HG03280 (cell line): ENCODE results near the gene RANBP3.

Experiments used
- ATAC-seq: cut with Tn5 transposase; IDR thresholded peaks from one replicate; pipeline ENCODE4 v1.9.1; 2021; ENCODE audit warnings: mild to moderate bottlenecking, moderate library complexity; ENCODE audit not compliant: unreplicated experiment

RANBP3 gene

DNA sequence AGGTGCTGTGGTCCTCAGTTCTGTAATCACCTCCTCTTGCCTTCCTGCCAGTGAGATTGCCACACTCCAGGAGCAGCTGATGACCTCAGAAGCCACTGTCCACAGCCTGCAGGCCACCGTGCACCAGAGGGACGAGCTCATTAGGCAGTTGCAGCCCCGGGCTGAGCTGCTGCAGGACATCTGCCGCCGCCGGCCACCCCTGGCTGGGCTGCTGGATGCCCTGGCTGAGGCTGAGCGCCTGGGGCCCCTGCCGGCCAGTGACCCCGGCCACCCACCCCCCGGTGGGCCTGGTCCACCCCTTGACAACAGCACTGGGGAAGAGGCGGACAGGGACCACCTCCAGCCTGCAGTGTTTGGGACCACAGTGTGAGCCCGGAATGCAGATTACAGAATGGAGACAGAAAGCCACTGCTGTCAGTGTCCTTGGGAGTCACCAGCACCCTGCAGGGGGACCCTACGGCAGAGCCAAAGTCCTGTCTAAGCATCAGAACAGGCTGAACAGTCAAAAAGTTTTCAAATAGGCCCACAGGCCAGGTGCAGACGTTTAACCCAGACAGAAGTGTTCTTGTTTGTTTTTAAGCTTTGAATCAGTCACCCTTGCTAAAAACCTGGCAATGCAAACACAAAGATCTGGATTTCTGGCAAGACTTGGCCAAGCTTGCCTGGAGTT lies 69.0 kb downstream of the RANBP3 start:
- no peak for ATAC-seq

DNA sequence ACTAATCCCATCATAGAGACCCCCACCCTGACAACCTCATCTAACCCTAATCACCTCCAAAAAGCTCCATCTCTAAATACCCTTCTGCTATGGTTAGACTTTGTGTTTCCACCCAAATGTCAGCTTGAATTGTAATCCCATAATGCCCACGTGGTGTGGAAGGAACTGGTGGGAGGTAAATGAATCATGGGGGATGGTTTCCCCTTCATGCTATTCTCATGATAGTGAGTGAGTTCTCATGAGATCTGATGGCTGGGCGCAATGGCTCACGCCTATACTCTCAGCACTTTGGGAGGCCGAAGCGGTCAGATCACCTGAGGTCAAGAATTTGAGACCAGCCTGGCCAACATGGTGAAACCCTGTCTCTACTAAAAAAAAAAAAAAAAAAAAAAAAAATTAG lies 70.7 kb downstream of the RANBP3 start:
- no peak for ATAC-seq

DNA sequence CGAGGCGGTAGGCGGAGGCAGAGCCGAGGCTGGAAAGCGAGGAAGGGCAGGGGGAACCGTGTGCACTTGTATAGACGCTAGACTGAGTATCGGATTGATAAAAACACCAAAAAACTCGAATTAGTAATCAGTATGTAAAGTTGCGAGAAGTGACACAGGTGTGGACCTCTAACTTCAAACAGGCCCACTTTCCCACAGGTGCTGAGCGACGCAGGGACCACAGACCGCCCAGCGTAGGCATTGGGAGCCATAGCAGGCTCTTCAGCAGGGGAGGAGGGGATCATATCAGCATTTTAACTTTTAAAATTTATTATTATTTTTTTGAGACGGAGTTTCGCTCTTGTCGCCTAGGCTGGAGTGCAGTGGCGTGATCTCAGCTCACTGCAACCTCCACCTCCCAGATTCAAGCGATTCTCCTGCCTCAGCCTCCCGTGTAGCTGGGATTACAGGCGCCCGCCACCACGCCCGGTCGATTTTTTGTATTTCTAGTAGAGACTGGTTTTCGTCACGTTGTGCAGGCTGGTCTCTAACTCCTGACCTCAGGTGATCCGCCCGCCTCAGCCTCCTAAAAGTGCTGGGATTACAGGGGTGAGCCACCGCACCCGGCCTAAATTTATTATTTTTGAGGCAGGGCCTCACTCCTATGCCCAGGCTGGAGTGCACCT lies 72.7 kb downstream of the RANBP3 start:
- ATAC-seq: no peak

DNA sequence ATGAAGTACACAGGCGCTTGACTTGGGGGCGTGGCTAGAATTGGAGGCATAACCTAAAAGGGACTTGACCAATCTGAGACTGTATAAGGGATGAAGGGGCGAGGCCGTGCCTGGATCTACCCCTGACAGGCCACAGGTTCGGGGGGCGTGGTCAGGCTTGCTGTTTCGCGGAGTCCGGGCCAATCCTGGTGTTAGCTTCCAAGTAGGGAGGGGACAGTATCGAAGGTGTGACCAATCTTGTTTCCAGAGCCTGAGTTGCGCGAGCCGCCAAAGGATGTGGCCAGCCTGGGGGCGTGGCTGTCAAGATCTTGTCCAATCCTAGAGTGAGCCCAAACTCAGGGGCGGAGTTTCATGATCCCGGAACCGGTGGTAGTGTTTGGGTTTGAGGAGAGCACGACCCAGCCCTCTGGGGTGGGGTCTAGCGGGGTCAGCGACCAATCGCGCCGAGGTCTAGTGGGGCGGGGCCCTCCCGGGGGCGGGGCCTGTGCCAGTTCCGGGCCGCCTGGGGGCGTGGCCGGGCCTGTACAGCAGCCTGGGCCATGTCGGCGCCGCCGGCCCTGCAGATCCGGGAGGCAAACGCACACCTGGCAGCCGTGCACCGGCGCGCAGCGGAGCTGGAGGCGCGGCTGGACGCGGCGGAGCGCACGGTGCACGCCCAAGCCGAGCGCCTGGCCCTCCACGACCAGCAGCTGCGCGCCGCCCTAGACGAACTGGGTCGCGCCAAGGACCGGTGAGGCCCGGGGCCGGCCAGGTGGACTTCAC lies 73.4 kb downstream of the RANBP3 start, which contains the start of gene VMAC:
VMAC (plus strand) TSS at position 521 of the 762 bp plus-strand sequence; CDS start at position 540, 19 bp downstream.
- peak; percentile 75 for ATAC-seq

DNA sequence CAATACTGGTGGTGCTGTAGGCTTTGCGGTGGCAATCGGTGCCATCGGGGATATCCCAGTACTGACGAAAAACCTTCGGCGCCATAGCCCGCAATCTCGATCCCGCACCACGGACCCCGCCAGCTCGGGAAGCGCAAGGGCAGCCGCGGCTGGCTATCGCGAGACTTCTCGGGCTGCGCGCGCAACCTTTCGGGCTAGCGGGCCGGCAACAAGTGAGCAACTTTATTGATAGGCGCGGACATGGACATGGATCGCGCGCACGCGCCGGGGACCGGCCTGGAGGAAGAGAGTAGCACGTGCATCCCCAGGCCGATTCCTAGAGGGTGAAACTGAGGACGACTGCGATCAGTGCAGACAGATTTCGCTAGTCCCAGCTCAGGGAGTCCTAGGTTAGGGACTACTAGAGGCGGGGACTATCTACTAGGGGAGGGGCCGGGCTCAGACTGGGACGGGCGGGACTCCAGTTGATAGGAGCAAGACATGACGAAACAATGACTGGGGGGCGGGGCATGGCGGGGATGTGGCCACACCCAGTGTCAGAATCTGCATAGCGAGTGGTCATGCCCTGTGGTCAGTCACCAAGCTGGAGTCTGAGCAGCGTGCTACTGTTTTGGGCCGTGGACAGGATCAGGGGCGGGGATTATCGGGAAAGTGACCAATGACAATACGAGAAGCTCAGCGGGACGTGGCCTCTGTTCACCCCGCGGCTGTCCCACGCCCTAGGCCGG lies 74.2 kb downstream of the RANBP3 start, which contains the start of gene NDUFA11:
NDUFA11 (minus strand) TSS at position 167 of the 728 bp plus-strand sequence; CDS start at position 85, 82 bp downstream.
- ATAC-seq: peak; percentile 36

DNA sequence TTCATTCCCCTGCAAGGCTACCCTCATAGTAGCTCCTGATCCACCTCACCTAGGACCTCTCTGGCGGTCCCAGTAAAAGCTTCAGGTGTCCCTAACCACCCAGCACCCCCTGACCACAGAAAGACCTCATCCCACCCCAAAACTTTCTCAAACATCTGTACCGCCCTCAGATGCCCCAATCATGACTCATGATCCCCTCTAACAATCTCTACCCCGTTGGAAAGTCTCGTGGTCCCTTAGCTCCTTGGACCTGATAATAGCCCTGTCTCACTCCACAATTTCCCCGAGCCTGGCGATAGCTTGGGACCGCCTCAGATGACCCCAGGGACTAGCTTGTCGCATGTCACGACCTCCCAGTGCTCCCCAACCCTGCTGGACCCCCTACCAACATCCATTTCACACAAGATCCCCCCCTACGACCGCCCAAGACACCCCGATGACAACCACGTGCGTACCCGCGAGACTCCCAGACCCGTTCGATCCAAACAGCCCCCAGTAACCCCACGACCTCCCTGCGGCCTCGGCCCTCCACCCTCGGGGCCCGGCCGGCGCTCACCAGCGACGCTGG lies 74.8 kb downstream of the RANBP3 start:
- ATAC-seq: no peak

DNA sequence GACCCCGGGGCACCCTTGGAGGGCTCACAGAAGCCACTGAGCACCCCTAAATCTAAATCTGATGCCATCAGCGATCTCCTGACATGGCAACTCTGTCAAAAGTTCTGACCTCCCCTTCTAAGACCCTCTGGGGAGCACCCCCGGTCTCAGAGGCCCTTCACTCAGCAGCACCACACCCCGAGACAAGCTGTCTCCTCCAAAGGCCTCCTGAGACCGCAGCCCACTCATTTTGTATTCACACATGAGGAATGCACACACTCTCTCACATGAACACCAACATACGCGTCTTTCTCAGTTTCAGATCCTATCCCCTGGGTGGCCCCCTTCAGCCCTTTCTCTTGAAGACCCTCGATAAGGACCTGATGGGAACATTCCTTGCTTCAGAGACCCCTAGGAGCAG lies 77.0 kb downstream of the RANBP3 start:
- ATAC-seq: no peak

DNA sequence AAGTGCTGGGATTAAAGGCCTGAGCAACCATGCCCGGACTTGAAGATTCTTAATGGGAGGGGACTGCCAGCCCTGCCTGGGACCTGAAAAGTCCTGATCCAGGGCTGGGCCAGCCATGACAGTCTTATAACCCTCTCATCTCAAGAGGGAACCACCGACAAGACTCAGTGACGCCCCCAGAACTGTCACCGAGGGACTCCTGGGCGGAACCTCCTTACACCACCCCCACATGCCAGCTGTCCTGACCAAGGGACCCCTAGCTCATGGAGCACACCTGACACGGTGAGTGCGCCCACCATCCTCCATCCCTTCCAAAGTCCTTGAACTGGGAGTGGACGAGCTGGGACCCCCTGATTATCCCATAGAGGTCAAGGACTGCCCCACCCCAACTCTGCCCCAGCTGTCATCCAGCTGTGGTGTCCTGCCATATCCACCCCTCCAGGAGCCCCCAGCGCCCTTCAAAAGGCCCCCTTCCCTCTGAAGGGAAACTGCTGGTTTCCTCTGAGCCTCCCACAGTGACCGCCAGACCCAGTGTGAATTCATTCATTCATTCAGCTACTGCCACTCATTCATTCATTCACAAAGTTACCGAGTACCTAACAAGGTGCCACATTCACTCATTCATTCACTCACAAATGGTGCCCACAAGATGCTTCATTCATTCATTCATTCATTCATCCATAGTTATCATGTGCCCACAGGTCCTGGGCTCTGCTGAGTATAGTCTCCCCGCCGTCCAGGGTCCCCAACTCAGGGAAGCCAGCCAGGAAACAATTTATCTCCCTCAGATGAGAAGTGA lies 78.0 kb downstream of the RANBP3 start:
- no peak for ATAC-seq

DNA sequence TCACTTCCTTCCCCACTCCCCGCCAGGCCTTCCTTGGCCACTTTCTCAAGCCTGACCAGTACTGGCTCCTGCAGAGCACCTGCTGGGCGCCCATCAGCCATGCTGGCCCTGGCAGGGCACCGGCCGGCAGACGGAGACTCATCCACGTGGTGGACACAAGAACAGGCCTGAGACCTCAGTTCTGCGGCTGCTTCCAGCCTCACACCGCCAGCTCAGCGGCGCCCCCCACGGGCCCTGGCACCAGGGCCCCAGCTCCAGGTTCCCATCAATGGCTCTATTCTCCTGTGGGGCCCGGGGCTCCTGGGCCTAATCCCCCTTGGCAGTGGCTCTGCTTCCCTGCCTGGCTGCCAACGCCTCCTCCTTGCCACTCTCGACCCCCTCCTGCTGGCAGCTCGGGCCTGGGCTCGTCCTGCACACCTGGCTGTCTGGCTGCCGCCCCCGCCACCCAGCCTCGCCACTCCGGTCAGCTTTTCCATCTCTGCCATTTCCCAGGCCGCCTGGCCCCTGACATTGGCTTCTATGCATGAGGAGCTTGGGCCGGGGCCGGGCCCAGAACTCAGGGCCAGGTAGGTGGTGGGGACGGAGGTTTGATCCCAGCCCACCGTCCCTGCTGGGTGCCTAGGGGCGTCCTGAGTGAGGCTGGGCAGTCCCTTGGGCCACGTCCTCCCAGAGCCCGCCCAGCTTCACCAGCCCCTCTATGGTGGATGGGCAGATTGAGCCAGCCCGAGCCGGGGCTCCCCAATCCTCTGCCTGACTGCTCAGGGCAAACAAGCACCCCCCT lies 80.6 kb downstream of the RANBP3 start:
- ATAC-seq: no peak

DNA sequence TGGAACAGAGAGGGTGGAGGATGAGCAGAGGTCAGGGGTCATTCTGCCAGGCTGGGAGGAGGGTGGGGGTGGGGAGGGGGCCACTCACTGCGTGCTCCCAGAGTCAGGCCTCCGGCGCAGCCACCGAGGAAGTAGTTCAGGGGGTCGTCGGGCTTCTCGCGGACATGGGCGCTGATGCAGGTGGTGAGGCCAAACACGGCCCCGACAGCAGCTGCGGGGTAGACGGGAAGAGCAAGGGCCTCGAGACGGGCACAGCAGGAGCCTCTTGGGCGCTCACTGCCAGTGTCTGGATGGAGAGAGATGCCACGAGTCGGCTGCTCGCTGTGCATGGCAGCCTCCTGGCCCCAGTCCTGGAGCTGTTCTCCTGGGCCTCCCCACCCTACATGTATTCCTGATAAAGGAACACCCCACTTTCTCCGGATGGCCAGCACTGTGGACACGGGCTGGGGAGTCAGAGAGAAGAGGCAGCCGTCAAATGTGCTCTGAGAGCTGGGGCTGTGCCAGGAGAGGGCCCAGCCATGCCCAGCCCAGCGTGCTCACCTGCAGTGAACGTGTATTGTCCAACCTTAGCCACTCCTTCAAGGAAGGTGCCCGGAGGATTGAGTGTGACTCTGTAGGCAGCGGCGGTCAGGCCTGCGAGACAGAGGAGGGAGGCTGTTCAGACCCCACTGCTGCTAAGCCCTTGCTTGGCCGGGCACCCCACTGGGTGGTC lies 81.4 kb downstream of the RANBP3 start:
- no peak for ATAC-seq

DNA sequence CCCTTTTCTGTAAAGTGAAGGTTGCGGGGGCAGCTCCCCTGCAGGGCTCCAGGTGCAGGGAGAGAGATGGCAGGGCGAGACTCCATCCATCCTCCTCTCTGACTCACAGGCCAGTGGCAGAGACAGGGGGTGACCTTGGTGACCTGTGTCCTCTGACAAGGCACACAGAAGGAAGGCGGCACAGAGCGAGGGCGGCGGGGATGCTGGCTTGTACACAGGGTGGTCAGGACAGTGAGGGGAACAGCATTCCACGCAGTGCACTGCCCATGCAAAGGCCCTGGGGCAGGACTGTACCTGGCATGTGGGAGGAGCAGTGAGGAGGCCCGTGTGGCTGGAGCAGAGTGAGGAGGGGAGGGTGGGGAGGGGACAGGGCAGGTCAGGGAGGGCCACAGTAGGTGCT lies 82.0 kb downstream of the RANBP3 start:
- ATAC-seq: no peak

DNA sequence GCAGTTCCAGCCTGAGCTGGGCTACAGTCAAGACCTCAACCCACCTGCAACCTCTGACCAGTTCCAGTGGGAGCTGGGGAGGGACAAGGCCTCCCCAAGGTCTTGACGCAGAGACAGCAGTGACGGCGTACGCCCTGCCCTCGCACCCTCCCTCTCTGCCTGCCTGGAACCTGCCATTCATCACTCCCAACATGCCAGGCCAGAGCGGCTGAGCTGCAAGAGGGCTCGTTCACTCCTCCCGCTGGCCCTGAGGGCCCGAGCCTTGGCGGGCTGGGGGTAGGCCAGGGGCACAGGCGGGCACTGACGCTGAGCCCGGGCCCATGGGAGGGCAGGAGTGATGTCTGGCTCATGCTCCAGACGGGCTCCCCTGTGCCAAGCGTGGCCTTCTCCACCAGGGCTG lies 82.5 kb downstream of the RANBP3 start:
- no peak for ATAC-seq

DNA sequence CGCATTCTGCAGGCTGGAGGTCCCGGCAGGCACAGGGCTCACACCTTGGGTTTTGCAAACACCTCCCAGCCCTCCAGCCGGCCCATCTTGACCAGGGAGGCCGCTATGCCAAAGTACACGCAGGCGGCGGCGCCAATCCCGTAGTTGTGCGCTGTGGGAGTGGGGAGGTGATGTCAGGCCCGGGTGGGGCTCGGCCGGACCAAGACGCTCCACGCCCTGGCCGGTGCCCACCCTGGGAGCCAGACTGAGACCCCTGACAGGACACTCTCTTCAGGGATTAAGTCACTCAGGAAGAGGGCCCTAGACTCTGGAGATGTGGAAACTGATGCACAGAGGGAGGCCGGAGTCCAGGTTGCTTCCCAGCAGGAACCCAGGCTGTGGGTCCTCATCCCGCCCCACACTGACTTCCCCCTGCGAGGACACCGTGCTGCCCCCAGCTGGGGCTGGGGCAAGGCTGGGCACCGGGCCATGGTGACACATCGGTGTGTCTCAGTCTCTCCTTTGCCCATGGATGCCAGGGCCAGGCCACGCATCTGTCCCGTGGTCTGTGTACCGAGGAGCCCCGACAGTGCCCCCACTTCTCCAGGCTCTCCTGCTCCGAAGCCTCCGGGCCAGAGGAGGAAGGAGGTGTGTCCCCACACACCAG lies 83.1 kb downstream of the RANBP3 start:
- ATAC-seq: no peak

DNA sequence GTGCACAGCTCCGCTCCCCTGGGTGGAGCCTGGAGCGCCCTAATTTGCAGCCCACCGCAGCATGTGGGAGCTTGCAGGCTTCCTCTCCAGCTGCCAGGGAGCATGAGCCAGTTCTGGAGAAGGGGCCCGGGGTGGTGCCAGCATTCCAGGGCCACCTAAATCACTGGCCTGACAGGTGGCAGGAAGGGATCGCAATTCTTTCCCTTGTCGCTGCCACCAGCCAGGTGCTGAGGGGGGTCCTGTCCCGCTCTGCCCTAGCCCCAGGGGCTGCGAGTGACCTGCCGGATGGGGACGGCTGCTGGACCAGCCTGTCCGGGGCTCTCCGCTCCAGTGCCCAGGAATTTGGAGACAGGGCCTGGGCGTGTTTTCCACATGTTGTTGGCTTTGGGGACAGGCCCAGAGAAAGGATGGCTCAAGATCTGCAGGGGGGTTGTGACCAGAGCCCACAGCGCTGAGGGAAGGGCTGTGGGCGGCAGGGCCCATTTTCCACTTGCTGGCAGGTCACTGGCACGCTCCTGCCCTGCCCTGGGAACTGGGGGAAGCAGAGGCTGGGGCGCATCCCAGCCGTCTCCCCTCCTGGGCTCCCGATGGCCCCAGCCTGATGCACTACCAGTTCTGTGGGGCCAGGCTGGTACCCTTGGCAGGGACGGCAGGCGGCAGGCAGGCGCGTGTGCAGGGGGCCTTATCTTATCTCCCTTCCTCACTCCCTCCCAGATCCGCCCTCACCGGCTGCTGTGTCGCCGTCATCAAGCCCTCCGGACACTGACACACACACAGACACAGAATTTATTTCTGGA lies 83.8 kb downstream of the RANBP3 start:
- no peak for ATAC-seq

DNA sequence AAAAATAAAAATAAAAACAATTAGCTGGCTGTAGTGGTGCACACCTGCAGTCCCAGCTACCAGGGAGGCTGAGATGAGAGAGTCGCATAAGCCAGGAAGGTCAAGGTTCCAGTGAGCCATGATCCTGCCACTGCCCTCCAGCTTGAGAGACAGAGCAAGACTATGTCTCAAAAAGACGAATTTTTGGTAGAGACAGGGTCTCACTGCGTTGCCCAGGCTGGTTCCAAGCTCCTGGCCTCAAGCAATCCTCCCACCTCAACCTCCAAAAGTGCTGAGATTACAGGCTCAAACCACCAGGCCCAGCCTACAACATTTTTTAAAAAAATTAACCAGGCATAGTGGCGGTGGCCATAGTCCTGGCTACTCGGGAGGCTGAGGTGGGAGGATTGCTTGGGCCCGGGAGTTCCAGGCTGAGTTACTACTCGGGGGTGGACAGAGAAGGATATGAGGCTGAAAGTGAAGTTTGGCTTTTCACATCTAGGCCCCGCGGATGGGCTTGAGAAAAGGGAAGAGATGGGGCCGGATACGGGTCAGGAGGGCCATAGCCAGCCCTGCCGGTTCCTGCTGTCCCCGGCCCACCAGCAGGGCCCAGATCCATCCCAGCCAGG lies 84.5 kb downstream of the RANBP3 start:
- ATAC-seq: no peak

DNA sequence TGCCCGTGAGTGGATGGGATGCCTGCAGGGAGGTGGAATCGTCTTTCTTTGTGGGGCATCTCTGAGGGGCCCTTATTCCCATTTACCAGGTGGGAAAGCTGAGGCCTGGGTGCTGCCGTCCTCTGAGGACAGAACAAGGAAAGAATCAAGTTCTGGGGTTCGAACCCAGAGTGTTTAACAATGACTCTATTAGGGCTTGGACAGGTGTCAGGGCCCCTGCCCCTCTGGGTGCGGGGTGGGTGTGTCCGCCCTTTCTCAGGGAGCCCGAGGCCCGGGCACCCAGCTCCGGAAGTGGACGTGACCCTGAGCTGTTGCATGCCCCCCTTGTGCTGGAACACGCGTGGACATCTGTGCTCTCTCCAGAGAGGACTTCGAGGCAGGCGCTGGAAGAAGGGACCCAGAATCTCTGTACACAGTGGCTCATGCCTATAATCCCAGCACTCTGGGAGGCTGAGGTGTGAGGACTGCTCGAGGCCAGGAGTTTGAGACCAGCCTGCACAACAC lies 85.1 kb downstream of the RANBP3 start:
- ATAC-seq: no peak
